Neural crest cell (in vitro differentiated cells): ENCODE data around the gene CD5L. TPM values are rescaled to one million over a fixed set of nuclear protein-coding genes. Genes with fewer than 3 reads are reported as not detected.

Experiments used
- DNase-seq: peaks from one replicate; pipeline ENCODE4 v3.0.0; 2021; ENCODE audit warnings: low read depth, mixed read lengths, low spot score
- H3K27ac Mint-ChIP-seq: one replicate; pipeline ENCODE4 v1.8.0; 2021; ENCODE audit warnings: mild to moderate bottlenecking, mixed read lengths; ENCODE audit not compliant: unreplicated experiment
- H3K27me3 Mint-ChIP-seq: 2 replicates; pipeline ENCODE4 v1.8.0; 2021; ENCODE audit warnings: low read depth, mild to moderate bottlenecking, mixed read lengths
- H3K36me3 Mint-ChIP-seq: 2 replicates; pipeline ENCODE4 v1.8.0; 2021; ENCODE audit warnings: low read depth, mild to moderate bottlenecking, mixed read lengths
- H3K4me1 Mint-ChIP-seq: 2 replicates; pipeline ENCODE4 v1.8.0; 2021; ENCODE audit warnings: mixed read lengths
- H3K4me3 Mint-ChIP-seq: one replicate; pipeline ENCODE4 v1.8.0; 2021; ENCODE audit warnings: mild to moderate bottlenecking, mixed read lengths
- H3K9me3 Mint-ChIP-seq: 2 replicates; pipeline ENCODE4 v1.8.0; 2021; ENCODE audit warnings: mixed read lengths
- total RNA-seq: library from RNA; stranded (reverse); gene quantifications from 2 replicates; pipeline ENCODE4 v1.2.1, GENCODE V29; 2021
- TF ChIP-seq, protein P1 (sequence below): fragments of 200-600 bp; sonication (generic); conservative IDR thresholded peaks from 2 replicates; pipeline ENCODE4 v1.5.0; 2021; ENCODE audit warnings: antibody characterized with exemption, mild to moderate bottlenecking

Gene CD5L
- total RNA-seq, 1 donor from 2014 or later: not detected

DNA sequence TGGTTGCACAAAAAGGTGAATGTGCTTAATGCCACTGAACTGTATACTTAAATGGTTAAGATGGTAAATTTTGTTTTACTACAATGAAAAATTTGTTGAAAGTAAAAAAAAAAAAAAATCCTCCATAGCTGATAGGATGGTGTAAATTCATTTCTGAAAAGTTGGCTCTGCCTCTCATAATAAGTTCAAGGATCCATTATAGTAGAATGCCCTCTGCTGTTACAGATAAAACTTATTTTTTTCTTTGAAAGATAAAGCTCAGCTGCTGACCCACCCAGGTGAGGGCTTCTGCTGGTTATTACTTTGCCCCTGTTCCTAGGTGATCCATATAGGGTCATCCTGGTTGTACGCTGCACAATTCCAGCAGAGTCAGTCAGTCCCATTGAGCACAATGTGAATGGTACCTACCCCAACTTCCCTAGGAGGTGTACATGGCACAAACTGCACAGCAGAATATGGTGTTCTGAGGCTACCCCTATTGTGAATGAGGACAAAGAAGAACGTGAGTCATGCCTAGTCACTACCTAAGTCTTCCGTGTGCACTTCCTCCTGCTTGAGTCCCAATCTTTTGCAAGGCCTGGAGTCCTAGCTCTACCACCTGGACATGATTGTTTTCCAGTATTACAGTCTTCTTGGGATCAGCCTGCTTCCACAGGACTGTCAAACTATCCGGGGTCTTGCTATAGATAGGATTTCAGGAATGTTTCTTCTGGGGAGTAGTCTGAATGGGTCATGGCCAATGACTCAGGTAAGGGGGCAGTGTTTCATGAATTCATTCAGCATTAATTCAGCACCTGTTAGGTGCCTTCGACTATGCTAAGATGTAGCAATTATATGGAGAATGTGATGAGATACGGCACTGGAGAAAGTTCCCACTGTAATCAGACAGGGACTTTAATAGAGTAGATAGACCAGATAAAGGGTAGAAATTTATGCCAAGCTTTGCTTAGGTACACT lies 20.8 kb upstream of the CD5L start:
- TF ChIP-seq, protein P1, sequence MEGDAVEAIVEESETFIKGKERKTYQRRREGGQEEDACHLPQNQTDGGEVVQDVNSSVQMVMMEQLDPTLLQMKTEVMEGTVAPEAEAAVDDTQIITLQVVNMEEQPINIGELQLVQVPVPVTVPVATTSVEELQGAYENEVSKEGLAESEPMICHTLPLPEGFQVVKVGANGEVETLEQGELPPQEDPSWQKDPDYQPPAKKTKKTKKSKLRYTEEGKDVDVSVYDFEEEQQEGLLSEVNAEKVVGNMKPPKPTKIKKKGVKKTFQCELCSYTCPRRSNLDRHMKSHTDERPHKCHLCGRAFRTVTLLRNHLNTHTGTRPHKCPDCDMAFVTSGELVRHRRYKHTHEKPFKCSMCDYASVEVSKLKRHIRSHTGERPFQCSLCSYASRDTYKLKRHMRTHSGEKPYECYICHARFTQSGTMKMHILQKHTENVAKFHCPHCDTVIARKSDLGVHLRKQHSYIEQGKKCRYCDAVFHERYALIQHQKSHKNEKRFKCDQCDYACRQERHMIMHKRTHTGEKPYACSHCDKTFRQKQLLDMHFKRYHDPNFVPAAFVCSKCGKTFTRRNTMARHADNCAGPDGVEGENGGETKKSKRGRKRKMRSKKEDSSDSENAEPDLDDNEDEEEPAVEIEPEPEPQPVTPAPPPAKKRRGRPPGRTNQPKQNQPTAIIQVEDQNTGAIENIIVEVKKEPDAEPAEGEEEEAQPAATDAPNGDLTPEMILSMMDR: no peak
- no peaks in the 10 kb centered on the region for H3K9me3 Mint-ChIP-seq

DNA sequence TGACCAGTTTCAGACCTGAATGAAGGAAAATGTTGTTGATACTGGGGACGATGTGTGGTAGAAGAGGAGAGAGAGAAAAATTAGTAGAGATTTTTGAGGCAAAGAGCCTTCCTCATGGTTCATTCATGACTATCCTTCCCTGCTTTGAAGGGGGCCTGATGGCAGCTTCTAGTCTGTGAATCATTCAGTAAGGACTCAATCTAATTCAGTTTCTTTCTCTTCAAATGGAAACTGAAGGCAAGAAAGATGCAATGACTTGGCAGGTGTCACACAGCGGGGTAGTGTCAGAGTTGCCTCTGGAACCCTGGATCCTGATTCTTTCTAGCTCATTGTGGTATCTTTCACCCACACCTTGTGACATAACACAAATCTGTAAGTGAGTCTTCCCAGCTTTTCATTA lies 14.9 kb upstream of the CD5L start:
- TF ChIP-seq, protein P1: no peak
- H3K27ac Mint-ChIP-seq: no peak overlapping the region
- no peaks in the 10 kb centered on the region for H3K4me1 Mint-ChIP-seq
- no peak overlapping the region for H3K4me3 Mint-ChIP-seq
- peaks cover 14% of the 10 kb centered on the region for H3K27me3 Mint-ChIP-seq
- H3K36me3 Mint-ChIP-seq: no peaks in the 10 kb centered on the region
- DNase-seq: no peak
- no peaks in the 10 kb centered on the region for H3K9me3 Mint-ChIP-seq

More for the DNA sequence above, 20.8 kb upstream of the CD5L start:
- no peak overlapping the region for H3K4me3 Mint-ChIP-seq
- H3K27ac Mint-ChIP-seq: no peak overlapping the region
- H3K27me3 Mint-ChIP-seq: peaks cover 34% of the 10 kb centered on the region
- no peaks in the 10 kb centered on the region for H3K36me3 Mint-ChIP-seq
- no peaks in the 10 kb centered on the region for H3K4me1 Mint-ChIP-seq
- DNase-seq: no peak

DNA sequence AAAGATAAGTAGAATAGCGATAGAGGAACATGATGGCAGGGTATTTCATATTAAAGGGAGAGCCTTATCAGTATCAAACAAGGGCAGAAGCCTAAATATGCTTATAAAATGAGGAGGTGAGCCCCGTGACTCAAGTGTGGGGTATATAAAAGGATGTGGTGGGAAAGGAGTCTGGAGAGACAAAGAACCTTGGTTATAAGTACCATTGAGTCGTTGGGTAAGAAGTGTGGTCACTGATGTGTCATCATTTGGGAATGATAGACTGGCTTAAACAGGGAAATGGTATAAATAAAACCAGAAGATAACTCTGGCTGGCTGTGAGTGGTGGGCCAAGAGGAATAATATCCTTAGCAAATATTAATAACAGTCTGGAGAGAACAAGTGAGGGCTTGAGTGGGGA lies 10.9 kb upstream of the CD5L start:
- TF ChIP-seq, protein P1: no peak
- Mint-ChIP-seq H3K9me3 (no peaks in the 10 kb centered on the region), H3K4me1 (no peaks in the 10 kb centered on the region), H3K4me3 (no peak overlapping the region), H3K27ac (no peak overlapping the region), H3K36me3 (no peaks in the 10 kb centered on the region), H3K27me3 (peaks cover 9% of the 10 kb centered on the region)
- no peak for DNase-seq

DNA sequence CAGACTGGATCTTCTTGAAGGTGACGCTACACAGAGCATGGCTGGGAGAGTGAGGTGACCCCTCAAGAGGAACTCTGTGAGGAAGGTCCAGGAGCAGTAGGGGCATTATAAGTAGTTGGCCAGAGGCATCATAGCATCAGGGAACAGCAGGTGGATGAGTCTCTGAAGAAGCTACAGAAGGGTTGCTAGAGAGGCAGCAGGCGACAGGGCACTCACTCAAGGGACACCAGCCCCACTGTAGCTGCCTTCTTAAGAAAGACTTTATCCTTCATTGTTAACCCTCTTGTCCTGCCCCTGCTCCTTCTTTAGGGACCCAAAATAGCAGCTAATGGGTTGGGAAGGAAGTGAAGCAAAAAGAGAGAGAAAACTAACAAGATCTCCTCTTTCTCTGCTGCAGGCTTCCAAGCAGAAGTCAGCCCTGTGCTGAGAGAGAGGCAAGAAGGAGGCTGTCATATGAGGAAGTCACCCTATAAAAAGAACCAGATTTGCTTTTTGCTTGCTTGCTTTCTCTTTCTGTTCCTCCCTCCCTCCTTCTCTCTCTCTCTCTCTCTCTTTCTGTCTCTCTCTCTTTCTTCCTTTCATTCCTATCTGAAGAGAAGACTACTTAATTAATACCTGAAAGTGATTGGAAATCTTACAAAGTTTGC lies 7.7 kb upstream of the CD5L start:
- Mint-ChIP-seq H3K4me3 (no peak overlapping the region), H3K36me3 (no peaks in the 10 kb centered on the region)
- no peak for DNase-seq

DNA sequence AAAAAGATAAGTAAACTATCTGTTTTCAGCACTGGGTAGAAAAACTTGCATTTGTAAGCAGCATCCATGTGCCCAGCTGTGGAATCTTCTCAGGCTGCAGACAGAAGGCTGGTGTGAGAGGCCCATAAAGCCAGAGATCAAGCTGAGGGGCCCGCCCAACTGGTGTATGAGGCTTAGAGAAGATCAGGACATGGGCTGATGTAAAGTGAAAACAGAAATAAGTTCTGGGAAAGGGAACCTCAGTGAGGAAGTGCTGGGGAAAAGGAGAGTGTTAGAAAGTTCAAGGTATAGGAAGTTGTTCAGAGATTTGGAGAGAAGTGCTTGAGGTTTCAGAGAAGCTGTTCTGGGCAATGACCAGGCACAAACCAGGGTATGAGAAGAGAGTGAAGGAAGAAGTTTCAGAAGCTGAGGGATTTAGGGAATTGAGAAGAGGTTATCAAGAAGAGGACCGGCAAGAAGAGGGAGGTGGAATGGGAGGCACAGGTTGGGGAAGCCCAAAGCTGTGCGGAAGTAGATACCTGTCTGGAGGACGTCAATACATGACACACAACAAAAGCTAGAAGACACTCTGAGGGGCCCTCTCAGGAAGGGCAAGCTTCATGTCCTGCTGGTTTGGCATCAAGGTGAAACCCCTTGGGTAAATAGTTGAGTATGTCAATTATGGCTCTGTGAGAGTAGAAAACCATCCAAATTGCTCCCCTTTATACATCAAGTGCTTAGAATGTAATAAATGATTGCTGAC lies 2.7 kb upstream of the CD5L start:
- H3K27ac Mint-ChIP-seq: no peak overlapping the region

More for the DNA sequence above, 7.7 kb upstream of the CD5L start:
- Mint-ChIP-seq H3K27me3 (peaks cover 10% of the 10 kb centered on the region), H3K4me1 (no peaks in the 10 kb centered on the region), H3K27ac (no peak overlapping the region), H3K9me3 (no peaks in the 10 kb centered on the region)
- TF ChIP-seq, protein P1: no peak

More for the DNA sequence above, 2.7 kb upstream of the CD5L start:
- no peaks in the 10 kb centered on the region for H3K36me3 Mint-ChIP-seq
- TF ChIP-seq, protein P1: no peak
- H3K27me3 Mint-ChIP-seq: peaks cover 22% of the 10 kb centered on the region
- no peaks in the 10 kb centered on the region for H3K9me3 Mint-ChIP-seq
- H3K4me3 Mint-ChIP-seq: no peak overlapping the region
- H3K4me1 Mint-ChIP-seq: no peaks in the 10 kb centered on the region
- no peak for DNase-seq
